Esophagus squamous epithelium (tissue), 5 donors: Measurements from ENCODE around the gene DDX39B. TPM values are rescaled to one million over a fixed set of nuclear protein-coding genes. Genes with fewer than 3 reads are reported as not detected.

ENCODE experiments used
- DNase-seq: peaks from one replicate; lab custom pipeline; 2025; lab: John Stamatoyannopoulos, UW
- H3K27ac ChIP-seq, 4 donors: fragments of 200-600 bp; sonication (generic); one replicate each; pipeline ENCODE4 v1.5.1; 2016 to 2019; ENCODE audit warnings: mild to moderate bottlenecking in 1 of 4
- H3K27me3 ChIP-seq, 4 donors: fragments of 200-600 bp; sonication (generic); 1 replicate in 3 of 4; 2 replicates in 1 of 4; pipeline versions ENCODE4 v1.5.1 to v1.6.0; 2017 to 2021; ENCODE audit warnings: antibody characterized with exemption in 1 of 4
- H3K36me3 ChIP-seq, 3 donors: fragments of 200-600 bp; sonication (generic); one replicate each; pipeline ENCODE4 v1.5.1; 2016 to 2019
- H3K4me1 ChIP-seq, 3 donors: fragments of 200-600 bp; sonication (generic); one replicate each; pipeline ENCODE4 v1.5.1; 2017 to 2019
- H3K4me3 ChIP-seq, 4 donors: fragments of 200-600 bp; sonication (generic); 1 replicate in 3 of 4; 2 replicates in 1 of 4; pipeline ENCODE4 v1.5.1; 2016 to 2019; ENCODE audit warnings: mild to moderate bottlenecking in 2 of 4, moderate library complexity in 1 of 4
- H3K9me3 ChIP-seq, 3 donors: fragments of 200-600 bp; sonication (generic); one replicate each; pipeline ENCODE4 v1.5.1; 2016 to 2019
- POLR2A ChIP-seq, 4 donors: fragments of 450-650 bp; IDR thresholded peaks; one replicate each; pipeline ENCODE4 v1.6.1; 2017; ENCODE audit warnings: antibody characterized with exemption in 4 of 4, mild to moderate bottlenecking in 4 of 4, moderate library complexity in 3 of 4
- WGBS, 2 donors: methylation state at CpG; one replicate each; pipeline ENCODE4 v1.1.5; 2018; 5-methylcytosine and 5-hydroxymethylcytosine counted together
- intact Hi-C: fragments of 100-400 bp; cut with DNase I; formaldehyde crosslinking; loops from one replicate; pipeline ENCODE4 v1.15.0; 2022
- total RNA-seq, 4 donors: library from RNA; depleted of rRNA; stranded (reverse); fragments of >200 nt; gene quantifications; one replicate each; pipeline ENCODE4 v1.1.0, GENCODE V29; 2016
- TF ChIP-seq, protein P1 (sequence below), 6 experiments: fragments of 450-650 bp in 4 of 6; fragments of 200-600 bp in 2 of 6; sonication (generic) in 2 of 6; IDR thresholded peaks; one replicate each; pipeline ENCODE4 v1.5.1; 2016 to 2019; ENCODE audit warnings: antibody characterized with exemption in 6 of 6, mild to moderate bottlenecking in 4 of 6, moderate library complexity in 4 of 6
- donor health status: DM: yes; HTN: yes; CAD: no.

The DDX39B gene
- total RNA-seq, 4 donors from 2014 or later, result 173 to 320 (median 259) TPM

DNA sequence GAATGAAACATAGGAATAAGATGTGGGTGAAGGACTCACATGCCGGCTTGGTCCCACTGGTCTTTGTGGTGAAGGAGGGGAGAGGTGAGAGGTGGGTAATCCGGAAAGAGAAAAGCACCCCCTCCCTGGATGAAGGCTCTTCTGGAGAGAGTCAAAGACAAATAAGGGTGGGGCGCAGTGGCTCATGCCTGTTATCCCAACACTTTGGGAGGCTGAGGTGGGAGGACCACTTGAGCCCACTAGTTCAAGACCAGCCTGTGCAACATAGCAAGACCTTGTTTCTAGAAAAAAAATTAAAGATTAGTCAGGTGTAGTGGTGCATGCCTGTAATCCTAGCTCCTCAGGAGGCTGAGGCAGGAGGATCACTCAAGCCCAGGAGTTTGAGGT, 37.3 kb upstream of the DDX39B start:
- H3K4me1 ChIP-seq, result peaks cover 16 to 37% (median 18%) of the 10 kb centered on the region in 3 donors
- H3K4me3 ChIP-seq, result no peak overlapping the region
- no peak overlapping the region for H3K27ac ChIP-seq
- peaks cover 0 to 12% (median 0%) of the 10 kb centered on the region in 4 donors for H3K27me3 ChIP-seq
- intact Hi-C loops, result no loop called here
- WGBS, 2 donors, result 78 to 87% methylated on average over 3 of the region's 3 CpGs
- no peak for DNase-seq
- no peaks in the 10 kb centered on the region for H3K9me3 ChIP-seq
- no peaks in the 10 kb centered on the region for H3K36me3 ChIP-seq
- TF ChIP-seq, protein P1, sequence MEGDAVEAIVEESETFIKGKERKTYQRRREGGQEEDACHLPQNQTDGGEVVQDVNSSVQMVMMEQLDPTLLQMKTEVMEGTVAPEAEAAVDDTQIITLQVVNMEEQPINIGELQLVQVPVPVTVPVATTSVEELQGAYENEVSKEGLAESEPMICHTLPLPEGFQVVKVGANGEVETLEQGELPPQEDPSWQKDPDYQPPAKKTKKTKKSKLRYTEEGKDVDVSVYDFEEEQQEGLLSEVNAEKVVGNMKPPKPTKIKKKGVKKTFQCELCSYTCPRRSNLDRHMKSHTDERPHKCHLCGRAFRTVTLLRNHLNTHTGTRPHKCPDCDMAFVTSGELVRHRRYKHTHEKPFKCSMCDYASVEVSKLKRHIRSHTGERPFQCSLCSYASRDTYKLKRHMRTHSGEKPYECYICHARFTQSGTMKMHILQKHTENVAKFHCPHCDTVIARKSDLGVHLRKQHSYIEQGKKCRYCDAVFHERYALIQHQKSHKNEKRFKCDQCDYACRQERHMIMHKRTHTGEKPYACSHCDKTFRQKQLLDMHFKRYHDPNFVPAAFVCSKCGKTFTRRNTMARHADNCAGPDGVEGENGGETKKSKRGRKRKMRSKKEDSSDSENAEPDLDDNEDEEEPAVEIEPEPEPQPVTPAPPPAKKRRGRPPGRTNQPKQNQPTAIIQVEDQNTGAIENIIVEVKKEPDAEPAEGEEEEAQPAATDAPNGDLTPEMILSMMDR (IDR thresholded peaks at IDR 0.05), result no peak
- TF ChIP-seq POLR2A (IDR thresholded peaks at IDR 0.05), result no peak

DNA sequence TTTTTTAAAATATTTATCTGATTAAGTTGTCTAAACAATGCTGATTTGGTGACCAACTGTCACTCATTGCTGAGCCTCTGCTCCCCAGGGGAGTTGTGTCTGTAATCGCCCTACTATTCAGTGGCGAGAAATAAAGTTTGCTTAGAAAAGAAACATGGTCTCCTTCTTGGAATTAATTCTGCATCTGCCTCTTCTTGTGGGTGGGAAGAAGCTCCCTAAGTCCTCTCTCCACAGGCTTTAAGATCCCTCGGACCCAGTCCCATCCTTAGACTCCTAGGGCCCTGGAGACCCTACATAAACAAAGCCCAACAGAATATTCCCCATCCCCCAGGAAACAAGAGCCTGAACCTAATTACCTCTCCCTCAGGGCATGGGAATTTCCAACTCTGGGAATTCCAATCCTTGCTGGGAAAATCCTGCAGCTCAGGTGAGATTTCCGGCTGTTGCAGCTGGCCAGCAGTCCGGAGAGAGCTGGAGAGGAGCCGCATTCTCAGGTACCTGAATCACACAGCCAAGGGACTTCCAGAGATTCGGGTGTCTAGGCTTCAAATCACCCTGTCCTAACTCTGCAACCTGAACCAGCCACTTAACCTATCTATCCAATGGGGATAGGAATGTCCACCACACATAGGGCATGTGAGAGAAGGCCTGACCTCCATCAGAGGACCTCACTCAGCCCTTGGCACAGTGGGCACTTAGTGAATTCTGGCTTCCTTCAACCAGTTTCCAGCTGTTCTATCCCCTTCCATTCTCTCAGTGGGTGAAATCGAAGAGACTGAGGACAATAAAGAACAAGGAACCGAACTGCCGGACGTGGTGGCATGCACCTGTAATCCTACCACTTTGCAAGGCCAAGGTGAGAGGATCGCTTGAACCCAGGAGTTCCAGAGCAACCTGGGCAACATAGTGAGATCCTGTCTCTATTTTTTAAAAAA, 36.6 kb upstream of the DDX39B start:
- 53 to 67% methylated on average over 11 of the region's 12 CpGs for WGBS, 2 donors
- no peak for DNase-seq
- H3K36me3 ChIP-seq, result no peaks in the 10 kb centered on the region
- H3K4me1 ChIP-seq, result peaks cover 16 to 37% (median 18%) of the 10 kb centered on the region in 3 donors
- H3K9me3 ChIP-seq, result no peaks in the 10 kb centered on the region
- no peak overlapping the region for H3K4me3 ChIP-seq
- peaks cover 0 to 15% (median 0%) of the 10 kb centered on the region in 4 donors for H3K27me3 ChIP-seq
- no peak overlapping the region for H3K27ac ChIP-seq
- no peak for TF ChIP-seq POLR2A (IDR thresholded peaks at IDR 0.05)
- TF ChIP-seq, protein P1 (IDR thresholded peaks at IDR 0.05), result no peak
- intact Hi-C loops, result no loop called here

DNA sequence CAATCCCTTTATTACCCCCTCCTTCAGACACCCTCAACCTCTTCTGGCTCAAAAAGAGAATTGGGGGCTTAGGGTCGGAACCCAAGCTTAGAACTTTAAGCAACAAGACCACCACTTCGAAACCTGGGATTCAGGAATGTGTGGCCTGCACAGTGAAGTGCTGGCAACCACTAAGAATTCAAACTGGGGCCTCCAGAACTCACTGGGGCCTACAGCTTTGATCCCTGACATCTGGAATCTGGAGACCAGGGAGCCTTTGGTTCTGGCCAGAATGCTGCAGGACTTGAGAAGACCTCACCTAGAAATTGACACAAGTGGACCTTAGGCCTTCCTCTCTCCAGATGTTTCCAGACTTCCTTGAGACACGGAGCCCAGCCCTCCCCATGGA, 35.8 kb upstream of the DDX39B start:
- H3K9me3 ChIP-seq, result no peaks in the 10 kb centered on the region
- DNase-seq, result no peak
- H3K27me3 ChIP-seq, result peaks cover 0 to 15% (median 0%) of the 10 kb centered on the region in 4 donors
- peaks cover 15 to 34% (median 16%) of the 10 kb centered on the region in 3 donors for H3K4me1 ChIP-seq
- intact Hi-C loops, result no loop called here
- H3K36me3 ChIP-seq, result no peaks in the 10 kb centered on the region
- H3K27ac ChIP-seq, result no peak overlapping the region
- WGBS, 2 donors, result 68 to 94% methylated on average over 2 to 3 of the region's 3 CpGs
- TF ChIP-seq, protein P1 (IDR thresholded peaks at IDR 0.05), result no peak
- no peak for TF ChIP-seq POLR2A (IDR thresholded peaks at IDR 0.05)
- peak overlapping the region in 2 of 4 donors; percentile 37 to 38 for H3K4me3 ChIP-seq

DNA sequence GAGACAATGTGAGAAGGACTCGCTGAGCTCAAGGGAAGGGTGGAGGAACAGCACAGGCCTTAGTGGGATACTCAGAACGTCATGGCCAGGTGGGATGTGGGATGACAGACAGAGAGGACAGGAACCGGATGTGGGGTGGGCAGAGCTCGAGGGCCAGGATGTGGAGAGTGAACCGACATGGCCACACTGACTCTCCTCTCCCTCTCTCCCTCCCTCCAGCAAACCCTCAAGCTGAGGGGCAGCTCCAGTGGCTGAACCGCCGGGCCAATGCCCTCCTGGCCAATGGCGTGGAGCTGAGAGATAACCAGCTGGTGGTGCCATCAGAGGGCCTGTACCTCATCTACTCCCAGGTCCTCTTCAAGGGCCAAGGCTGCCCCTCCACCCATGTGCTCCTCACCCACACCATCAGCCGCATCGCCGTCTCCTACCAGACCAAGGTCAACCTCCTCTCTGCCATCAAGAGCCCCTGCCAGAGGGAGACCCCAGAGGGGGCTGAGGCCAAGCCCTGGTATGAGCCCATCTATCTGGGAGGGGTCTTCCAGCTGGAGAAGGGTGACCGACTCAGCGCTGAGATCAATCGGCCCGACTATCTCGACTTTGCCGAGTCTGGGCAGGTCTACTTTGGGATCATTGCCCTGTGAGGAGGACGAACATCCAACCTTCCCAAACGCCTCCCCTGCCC, 35.2 kb upstream of the DDX39B start:
- H3K36me3 ChIP-seq, result no peaks in the 10 kb centered on the region
- peak overlapping the region in 2 of 4 donors; percentile 37 to 57 for H3K4me3 ChIP-seq
- intact Hi-C loops, result no loop called here
- no peak for DNase-seq
- H3K4me1 ChIP-seq, result peaks cover 10 to 29% (median 16%) of the 10 kb centered on the region in 3 donors
- WGBS, 2 donors, result 65 to 72% methylated on average over 8 to 9 of the region's 19 CpGs
- TF ChIP-seq, protein P1 (IDR thresholded peaks at IDR 0.05), result no peak
- H3K27ac ChIP-seq, result peak overlapping the region in 2 of 4 donors; percentile 39 to 75
- no peaks in the 10 kb centered on the region for H3K9me3 ChIP-seq
- peaks cover 0 to 12% (median 0%) of the 10 kb centered on the region in 4 donors for H3K27me3 ChIP-seq
